ENCODE measurements around the gene RASA3.

Gene RASA3

DNA sequence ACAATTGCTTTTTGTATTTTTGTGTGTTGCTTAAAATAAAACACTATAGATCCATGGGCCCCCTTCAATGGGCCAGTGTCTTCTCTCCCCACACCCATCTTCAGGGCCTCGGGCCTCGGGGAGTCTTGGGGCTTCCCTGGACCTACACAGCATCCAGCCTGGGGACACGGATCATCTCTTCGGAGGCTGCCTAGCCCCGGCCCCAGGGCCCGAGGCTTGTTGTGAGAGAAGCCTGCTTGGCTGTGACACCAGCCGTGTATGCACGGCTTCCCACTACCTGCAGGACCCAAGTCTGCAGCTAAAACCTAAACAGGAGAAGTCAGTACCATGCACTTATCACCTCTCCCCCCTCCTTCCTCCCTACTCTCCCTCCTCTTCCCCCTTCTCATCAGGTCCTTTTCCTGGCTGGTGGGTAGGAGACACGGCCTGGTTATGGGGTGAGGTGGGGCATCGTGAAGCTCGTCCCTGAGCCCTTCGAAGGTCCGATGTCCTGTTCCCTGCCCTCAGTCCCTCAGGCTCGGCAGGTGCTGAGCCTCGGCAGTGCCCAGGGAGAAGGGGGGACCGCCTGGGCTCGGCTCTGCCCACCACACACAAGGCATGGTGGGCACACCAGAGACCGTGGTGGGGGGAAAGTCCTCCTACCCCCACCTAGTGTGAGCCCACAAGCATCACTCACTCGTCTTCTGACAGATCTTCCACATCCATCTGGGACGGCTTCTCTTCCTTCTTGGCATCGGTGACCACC, 168.0 kb downstream of the RASA3 start:
- DNase-seq = no peak

DNA sequence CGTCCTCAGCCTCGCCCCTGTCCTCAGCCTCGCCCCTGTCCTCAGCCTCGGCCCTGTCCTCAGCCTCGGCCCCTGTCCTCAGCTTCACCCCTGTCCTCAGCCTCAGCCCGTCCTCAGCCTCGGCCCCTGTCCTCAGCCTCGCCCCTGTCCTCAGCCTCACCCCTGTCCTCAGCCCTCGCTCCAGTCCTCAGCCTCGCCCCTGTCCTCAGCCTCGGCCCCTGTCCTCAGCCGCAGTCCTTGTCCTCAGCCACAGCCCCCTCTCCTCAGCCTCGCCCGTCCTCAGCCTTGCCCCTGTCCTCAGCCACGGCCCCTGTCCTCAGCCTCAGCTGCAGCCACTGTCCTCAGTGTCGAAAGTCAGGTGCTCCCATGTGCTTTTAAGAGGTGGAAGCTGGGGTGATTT, 169.0 kb downstream of the RASA3 start:
- DNase-seq = no peak

- no peak for DNase-seq
These were observed 169.4 kb downstream of the RASA3 start for GRCh38 chr13:113962975-113963374.

DNA sequence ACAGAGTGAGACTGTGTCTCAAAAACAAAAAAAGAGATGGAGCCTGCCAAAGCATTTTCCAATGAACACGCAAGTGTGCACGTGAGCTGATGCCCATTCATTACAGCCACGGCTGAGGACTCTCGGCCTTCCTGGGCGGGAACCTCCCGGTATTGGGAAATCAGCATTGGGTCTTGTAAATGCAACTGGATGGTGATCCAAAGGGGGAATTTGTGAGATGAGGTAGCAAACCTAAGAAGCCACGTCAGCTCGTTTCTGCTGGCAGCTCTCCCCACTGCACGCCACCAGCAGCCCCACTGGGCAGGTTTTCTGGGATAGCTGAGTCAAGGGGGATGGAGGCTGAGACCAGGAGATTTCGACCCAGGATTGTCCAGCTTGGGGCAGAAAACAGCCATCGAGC, 170.0 kb downstream of the RASA3 start:
- DNase-seq = no peak

DNA sequence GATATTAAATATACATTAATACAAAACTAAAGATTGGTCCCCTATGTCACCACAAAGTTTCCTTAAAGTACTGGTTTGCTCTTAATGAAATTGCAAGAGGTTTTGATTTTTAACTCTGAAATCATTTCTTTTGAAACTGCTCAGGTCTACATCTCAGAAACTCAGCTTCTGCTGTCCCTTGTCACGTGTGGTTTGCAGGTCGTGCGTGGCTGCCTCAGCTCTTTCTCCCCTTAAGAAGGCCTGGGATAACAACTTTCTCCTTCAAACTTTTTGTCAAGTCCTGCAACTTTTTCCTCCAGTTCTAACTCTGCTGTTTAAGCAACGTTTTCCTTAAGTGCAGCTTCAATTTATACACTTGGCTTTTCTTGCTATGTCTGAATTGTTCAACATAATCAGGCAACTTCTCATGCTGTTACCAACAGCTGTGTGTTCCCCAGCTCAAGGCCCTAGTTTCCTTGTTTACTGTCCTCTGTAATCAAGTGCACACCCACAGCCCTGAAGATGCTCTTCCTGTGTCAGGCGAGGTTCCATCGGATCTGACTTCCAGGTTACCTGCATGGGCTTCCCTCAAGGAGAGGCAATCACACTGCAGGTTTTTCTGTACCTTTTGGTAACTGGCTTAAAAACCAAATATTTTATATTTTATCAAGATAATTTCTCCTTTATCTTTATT, 172.0 kb downstream of the RASA3 start:
- DNase-seq = no peak

- no peak for DNase-seq
These were observed 173.2 kb downstream of the RASA3 start for GRCh38 chr13:113959198-113959597.

DNA sequence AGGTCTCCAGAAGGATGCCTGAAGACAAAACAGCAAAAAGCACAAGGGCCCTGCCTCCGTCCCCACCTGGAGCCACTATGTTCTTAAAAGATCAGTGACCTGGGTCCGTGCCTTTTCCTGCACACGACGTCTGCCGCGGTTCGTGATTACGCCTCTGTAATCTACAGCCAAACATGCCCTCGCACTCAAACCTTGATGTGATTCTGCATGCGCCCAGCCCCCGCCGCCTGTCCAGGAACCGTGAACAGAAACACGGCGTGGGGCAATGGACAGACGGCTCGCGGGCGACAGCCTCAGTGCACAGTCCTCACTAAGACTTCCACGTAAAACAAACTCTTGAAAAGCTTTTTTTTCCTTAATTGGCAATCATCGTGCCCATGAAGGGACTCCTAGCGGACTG, 174.1 kb downstream of the RASA3 start:
- DNase-seq = no peak

DNA sequence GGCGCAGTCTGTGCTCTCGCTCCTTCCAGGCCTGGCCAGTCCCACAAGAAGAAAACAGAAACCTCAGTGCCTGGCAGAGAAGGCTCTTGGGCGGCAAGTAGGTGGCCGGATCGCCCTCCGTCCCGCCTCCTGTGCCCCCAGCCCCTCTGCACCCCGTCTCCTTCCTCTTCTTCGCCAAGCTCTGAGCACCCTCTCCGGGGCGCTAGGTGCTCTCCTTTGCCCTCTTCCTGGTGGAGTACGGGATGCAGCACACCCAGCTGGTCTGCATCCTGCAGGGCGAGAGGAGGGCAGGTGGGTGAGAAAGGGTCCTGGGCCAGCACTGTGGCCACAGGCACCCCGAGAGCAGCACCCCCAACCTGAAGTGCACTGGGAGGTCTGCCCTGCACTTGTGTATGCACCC, 175.9 kb downstream of the RASA3 start:
- DNase-seq = no peak

DNA sequence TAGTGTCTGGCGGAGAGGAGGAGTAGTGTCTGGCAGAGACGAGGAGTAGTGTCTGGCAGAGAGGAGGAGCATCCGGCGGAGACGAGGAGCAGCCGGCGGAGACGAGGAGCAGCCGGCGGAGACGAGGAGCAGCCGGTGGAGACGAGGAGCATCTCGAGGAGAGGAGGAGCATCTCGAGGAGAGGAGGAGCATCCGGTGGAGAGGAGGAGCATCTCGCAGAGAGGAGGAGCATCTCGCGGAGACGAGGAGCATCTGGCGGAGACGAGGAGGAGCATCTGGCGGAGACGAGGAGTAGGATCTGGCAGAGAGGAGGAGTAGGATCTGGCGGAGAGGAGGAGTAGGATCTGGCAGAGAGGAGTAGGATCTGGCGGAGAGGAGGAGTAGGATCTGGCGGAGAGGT, 176.7 kb downstream of the RASA3 start:
- DNase-seq = no peak

GRCh38 chr13:113955235-113955634, 177.2 kb downstream of the RASA3 start:
- no peak for DNase-seq

DNA sequence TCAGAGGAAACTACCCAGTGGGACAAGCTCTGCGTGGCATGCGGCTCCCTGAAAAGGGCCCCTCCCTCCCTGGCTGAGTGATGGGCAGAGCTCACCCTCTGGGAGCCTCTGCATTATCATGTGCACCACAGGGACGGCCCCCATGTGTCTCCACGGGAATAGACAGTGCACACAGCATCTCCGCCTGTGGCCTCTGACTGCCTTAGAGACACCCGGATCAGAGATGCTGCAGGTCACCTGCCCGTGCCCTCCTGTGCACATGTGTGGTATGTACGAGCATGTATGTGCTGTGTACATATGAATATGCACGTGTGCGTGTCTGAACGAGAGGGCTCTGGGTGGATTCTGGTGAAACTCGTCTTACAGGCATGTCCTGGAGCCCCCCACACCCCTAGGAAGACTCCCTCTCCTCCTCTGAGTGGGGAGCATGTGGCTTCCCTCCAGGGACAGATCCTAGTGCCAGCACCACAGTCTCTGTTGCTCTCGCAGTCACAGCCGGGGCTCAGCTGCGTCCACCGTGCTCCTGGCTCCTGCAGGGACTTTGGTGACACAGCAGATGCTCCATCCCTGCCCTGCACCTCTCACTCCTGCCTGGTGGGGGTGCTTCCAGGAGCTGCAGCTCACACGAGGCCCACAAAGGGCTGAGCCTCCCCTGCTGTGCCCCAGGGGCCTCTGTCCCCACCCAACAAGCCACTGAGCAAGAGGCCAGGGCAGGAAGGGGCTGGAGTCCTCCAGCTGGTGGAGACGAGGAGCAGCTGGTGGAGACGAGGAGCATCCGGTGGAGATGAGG, 178.2 kb downstream of the RASA3 start:
- peak in 1 of 2 experiments; percentile 18 for DNase-seq

DNA sequence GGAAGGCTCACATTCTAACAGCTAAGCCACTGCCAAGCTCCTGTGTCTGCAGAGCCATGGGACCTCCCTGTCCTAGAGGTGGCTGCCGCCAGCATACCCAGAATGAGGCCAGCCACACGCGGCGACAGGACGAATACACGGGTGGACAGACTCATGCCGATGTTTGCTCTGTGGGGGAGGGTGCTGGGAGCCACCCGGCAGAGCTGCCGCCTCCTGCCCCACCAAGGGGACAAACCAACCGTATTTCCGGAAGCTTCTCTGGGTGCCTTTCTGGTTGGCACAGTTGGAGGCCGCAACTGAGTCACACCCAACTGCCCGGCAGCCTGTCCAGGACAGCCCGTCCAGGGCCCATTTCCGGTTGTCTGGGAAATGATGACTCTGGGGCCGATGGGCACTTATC, 178.9 kb downstream of the RASA3 start:
- DNase-seq = no peak

DNA sequence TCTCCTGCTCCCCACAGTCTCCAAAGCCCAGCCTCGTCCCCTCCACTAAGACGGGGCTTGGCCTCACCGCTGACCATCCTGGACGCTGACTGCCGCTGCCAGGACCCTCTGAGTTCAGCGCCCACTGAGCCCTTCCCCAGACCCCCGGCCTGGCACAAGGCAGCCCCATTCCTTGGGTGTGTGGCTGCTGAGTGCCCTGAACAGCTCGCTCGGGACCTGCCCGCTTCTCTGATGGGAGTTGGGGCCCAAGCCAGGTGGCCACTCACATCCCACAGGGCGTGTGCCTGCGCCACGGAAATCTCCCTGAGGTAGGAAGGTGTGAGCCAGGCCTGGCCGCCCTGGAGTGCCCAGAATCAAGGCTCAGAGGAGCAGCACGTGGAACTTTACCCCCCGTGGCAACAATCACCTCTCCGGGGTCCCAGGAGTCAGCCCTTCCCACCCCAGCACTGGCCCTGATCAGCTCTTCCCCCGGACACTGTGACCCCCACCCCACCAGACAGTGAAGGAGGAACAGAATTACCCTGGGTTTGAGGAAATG, 179.4 kb downstream of the RASA3 start:
- no peak for DNase-seq

GRCh38 chr13:113952151-113952982, 180.1 kb downstream of the RASA3 start:
- no peak for DNase-seq

GRCh38 chr13:113951246-113951999, 181.0 kb downstream of the RASA3 start:
- DNase-seq = peak; percentile 86 to 87

DNA sequence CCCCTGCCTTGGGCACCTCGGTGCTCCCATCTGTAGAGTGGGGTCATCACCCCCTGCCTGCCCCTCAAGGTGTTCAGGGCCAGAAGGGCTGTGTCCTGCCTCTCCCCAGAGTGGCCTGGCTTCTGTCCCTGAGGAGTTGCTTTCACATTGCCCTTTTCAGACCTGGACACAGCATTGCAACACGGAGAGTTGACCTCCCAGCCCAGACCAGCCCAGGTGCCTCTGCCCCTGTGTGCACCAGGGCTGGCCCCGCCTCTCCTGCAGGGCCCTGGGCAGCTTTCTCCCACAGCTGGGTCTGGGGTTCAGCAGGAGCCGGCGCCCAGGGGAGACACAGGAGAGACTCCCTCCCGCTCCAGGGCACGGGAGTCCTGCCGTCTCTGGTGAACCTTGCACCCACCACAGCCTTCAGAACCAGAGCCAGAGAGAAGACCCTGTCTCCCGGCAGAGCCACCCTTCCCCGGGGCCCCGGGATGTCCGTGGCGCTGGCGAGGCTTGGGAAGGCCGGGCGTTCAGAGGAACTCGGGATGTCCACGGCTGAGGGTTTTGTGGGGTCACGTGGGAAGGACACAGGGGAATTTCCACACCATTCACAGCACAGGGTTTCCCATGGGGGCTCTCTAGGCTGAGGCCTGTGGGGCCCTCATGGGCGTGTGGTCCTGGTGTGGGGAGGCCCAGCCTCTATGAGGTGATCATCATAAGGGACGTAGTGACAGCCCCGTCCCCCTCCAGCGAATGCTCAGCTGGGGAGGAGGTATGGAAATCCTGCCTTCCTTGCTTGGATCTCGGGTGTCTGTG, 181.8 kb downstream of the RASA3 start:
- DNase-seq = no peak

DNA sequence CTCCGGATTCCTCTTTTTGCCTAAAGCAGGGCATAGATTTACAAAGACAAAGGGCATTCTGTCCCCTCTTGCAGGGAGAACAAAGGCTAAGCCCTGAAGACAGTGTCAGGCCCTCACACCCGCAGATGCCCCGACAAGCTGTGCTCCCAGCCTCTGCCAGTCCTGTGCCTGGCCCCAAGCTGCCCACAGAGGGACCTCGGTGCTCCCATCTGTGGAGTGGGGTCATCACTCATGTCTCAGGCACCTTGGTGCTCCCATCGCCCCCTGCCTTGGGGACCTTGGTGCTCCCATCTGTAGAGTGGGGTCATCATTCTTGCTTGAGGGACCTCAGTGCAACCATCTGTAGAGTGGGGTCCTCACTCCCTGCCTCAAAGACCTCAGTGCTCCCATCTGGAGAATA, 182.9 kb downstream of the RASA3 start:
- DNase-seq = no peak

- DNase-seq = no peak
These were observed 184.2 kb downstream of the RASA3 start for GRCh38 chr13:113948034-113948742.

DNA sequence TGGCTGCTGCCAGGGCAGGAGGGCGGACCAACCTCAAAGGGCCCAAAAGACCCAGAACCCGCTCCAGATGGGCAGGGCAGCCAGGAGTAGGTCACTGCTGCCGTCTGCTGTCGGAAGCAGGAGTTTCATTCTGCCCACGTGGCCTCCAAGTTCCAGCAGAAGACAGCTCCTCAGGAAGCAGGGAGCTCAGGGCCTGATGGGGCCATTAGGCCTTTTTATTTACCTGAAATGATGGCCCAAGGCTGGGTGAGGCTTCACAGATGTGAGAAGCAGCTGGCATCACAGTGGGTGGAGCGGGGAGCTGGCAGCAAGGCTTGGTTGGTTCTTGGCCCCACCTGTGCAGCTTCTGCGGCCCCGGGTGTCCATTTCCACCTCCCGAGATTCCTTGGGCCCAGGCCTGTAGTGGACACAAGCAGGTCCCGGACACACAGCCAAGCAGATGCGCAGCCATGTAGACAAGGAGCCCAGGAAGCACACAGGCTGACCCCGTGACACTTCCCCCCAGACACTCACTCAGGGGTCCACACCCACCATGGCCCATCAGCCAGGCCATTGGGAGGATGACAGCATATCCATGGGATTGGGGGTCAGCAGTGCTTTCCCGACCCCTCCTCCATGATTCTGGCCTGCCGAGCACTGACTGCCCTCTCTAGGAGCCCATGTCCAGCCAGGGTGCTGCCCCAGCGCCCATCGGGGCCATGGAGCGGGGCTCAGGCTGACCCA, 185.0 kb downstream of the RASA3 start:
- DNase-seq = peak; percentile 33 to 54

Data from SHP77 (cell line).